NCI-H2029 treated with DMSO at 0.1 percent for 48 hours (cell line): ENCODE results near the gene PRSS50.
A peak's percentile ranks its signal among the peaks of the same experiment; 100 is the strongest.

Experiments
- DNase-seq: peaks from one replicate; lab custom pipeline; 2025; lab: John Stamatoyannopoulos, UW

PRSS50 gene

GRCh38 chr3:46669191-46669999 is 48.3 kb downstream of the PRSS50 start:
- DNase-seq, result no peak

GRCh38 chr3:46668591-46668990 is 49.1 kb downstream of the PRSS50 start:
- DNase-seq, result no peak

DNA sequence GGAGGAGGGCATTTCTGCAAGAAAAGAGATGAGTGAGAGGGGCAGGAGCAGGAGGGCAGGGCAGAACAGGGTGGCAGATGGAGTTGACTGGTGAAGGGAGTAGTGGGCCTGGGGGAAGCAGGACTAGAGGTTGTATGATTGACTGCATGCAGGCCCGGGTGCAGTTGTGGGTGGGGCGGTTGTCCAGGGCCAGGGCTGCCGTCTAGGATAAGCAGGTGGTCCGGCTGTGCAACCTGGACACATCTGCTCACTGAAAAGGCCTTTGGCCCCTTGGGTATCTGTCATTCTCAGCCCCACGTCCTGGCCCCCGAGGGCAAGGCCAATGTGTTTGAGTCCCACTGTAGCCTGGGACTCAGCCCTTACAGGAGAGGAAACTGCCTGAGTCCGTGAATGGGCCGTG is 49.6 kb downstream of the PRSS50 start:
- DNase-seq, result no peak

- DNase-seq, result no peak
Measured at GRCh38 chr3:46667657-46668056, 50.0 kb downstream of the PRSS50 start.

GRCh38 chr3:46667061-46667621 is 50.5 kb downstream of the PRSS50 start:
- no peak for DNase-seq

- DNase-seq, result peak; percentile 88
Measured at GRCh38 chr3:46666453-46666845, 51.2 kb downstream of the PRSS50 start.

DNA sequence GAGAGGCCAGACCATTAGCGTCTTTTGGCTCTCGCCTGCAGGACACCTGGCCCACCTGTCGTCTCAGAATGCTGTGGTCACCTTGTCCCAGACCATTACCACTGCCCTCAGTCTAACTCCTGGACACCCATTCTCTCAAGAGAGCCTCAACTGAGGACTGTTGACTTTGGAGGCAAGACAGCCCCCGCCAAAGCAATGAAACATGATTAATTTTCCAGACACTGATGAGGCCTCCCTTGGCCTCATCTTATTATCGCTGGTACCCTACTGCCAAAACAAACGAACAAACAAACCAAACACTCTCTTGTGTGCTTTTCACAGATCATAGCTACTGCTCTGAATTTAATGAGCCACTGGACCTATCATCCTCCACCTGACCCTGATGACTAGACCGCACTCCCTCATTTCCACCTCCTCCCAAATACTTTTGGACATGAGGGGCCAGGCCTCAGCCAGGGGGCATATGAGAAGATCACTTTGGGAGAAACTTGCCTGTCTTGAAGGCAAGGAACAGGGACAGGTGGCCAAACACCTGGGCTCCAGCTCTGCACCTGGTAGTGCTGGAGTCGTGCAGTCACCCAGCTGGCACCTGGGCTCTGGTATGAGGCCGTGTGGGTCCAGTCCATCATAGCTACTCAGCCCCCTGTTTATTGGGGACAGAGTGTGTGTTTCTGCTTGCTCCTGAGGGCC is 51.8 kb downstream of the PRSS50 start:
- DNase-seq, result peak; percentile 89

DNA sequence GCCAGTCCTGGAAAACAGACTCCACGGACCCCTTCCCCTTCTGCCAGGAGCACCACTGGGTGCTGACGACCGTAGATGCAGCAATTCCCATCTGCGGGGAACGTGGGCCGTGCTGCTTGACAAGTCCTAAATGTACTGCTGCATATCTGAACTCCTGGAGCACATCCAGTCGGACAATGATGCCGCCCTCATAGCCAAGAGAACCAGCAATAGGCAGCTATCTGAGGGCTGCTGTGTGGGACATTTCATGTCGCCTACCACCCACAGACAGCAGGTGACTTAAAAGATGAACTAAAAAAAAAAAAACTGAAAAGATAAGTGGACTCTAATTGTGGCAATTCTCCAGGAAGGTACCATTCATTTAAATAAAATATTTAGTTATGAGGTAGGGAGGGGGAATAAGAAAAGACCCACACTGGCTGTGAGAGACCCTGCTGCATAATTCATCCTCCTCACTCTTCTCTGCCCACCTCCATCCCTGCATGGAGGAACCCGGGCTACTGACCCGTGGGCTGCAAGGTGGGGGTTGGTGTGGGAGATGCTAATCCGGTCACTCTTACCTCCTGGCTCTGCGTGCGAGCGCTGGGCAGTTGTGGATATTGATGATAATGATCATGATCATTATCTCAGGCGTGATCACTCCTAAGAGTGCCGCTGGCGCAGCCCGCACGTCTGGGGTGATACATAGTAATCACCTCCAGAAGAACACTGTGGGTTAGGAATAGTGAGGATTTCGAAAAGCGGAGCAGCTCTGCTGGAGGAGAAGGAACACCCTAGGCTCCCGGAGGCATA is 52.5 kb downstream of the PRSS50 start:
- no peak for DNase-seq

DNA sequence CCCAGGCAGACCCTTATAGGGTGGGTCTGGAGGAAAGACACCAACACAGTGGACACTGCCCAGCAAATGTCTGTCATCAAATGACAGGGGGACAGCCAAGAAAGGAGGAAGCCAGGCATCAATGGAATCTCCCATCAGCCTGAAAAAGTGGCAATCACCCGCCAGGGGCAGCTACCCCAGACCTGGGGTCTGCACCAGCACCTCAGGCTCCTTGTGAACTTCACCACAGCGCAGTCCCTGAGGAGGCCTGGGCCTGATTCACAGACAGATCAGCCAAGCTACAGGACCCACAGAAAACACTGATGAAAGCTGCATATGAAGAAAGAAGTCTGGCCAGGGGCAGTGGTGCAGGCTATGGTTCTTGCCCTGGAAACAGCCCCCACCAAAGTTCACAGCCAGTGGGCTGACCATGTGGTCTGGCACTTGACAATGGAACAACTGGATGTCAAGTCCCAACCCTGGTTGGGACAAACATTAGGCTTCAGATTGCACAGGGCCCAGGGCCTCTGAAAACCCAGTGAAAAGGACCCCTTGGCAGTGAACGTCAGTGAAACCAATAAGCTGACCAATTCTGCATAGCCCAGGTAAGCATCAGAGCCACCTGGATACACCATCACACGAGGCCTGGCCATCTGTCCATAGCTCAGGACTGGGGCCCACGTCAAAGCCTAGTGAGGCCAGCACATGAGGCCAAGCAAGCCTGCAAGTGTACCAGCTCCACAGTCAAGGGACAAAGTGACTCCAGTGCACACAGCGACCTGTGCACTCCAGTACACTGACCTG is 53.3 kb downstream of the PRSS50 start:
- no peak for DNase-seq

- peak; percentile 96 for DNase-seq
Measured at GRCh38 chr3:46663591-46664135, 54.0 kb downstream of the PRSS50 start.

- no peak for DNase-seq
Measured at GRCh38 chr3:46662771-46663551, 54.7 kb downstream of the PRSS50 start.
